ENCODE data around the gene RAB6B.

DNA sequence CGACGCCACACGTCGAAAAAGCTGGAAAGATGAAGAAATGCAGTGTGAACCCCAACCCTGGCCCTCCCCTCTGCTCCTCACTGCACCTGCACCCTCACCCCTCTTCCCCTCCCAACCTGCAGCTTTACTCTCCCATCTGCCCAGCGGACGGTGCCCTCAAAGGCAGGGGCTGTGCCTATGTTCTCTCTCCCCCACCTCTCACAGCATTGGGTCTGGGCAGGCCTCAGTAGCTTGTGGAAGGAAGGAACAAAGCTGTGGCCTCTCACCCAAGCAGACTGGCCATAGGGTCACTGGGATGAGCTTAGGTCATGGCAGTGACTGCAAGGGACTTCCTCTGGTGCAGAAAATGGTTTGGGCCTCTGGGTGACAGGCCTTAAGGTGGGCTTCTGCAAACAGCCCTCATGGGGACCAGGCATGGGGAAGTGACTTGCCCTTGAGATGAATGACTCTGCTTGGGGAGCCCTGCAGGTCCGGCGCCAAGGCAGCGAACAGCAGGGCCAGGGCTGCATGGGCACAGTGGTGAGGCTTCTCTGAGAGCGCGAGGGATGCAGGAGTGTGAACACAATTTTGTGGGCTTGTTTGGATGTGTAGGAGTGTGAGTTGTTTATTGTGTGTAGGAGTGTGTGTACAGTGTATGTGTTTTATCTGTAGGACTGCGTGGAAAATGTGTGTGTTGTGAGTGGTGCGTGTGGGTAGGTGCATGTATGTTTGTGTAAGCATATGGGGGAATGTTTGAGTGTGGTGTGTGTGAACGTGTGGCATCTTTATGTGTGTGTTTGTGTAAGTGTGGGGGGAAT is 60.9 kb downstream of the RAB6B start:
- TF ChIP-seq, protein P1, sequence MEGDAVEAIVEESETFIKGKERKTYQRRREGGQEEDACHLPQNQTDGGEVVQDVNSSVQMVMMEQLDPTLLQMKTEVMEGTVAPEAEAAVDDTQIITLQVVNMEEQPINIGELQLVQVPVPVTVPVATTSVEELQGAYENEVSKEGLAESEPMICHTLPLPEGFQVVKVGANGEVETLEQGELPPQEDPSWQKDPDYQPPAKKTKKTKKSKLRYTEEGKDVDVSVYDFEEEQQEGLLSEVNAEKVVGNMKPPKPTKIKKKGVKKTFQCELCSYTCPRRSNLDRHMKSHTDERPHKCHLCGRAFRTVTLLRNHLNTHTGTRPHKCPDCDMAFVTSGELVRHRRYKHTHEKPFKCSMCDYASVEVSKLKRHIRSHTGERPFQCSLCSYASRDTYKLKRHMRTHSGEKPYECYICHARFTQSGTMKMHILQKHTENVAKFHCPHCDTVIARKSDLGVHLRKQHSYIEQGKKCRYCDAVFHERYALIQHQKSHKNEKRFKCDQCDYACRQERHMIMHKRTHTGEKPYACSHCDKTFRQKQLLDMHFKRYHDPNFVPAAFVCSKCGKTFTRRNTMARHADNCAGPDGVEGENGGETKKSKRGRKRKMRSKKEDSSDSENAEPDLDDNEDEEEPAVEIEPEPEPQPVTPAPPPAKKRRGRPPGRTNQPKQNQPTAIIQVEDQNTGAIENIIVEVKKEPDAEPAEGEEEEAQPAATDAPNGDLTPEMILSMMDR (IDR thresholded peaks at IDR 0.05 in 2 of 3, conservative IDR thresholded peaks at IDR 0.05 in 1 of 3; ENCODE audit: borderline replicate concordance in 1 of 3, insufficient read depth in 1 of 3, low read depth in 2 of 3, low read length in 2 of 3): no peak
- TF ChIP-seq POLR2AphosphoS5 (IDR thresholded peaks at IDR 0.05; ENCODE audit: low read depth, low read length): no peak
- no peak for TF ChIP-seq EZH2 (IDR thresholded peaks at IDR 0.05)
- TF ChIP-seq POLR2A (IDR thresholded peaks at IDR 0.05; ENCODE audit: borderline replicate concordance, extremely low read depth, insufficient read depth, insufficient read length): no peak
- no peak for TF ChIP-seq SIN3A (IDR thresholded peaks at IDR 0.05; ENCODE audit: low read depth)
- no peak for TF ChIP-seq TCF7L2 (IDR thresholded peaks at IDR 0.05; ENCODE audit: borderline replicate concordance, extremely low read depth, insufficient read depth, insufficient read length)
- TF ChIP-seq RAD21 (IDR thresholded peaks at IDR 0.05; ENCODE audit: low read depth): no peak
- TF ChIP-seq EZH2phosphoT487 (IDR thresholded peaks at IDR 0.05; ENCODE audit: borderline replicate concordance): no peak
- TF ChIP-seq, protein P2, sequence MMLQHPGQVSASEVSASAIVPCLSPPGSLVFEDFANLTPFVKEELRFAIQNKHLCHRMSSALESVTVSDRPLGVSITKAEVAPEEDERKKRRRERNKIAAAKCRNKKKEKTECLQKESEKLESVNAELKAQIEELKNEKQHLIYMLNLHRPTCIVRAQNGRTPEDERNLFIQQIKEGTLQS (IDR thresholded peaks at IDR 0.05): no peak
- no peak for TF ChIP-seq YY1 (IDR thresholded peaks at IDR 0.05; ENCODE audit: extremely low read depth, insufficient replicate concordance, low read depth, low read length)
- TF ChIP-seq ZNF274 (IDR thresholded peaks at IDR 0.05; ENCODE audit: low read depth, low read length): no peak
- no peak for TF ChIP-seq JUND (IDR thresholded peaks at IDR 0.05)
- TF ChIP-seq, protein P3, sequence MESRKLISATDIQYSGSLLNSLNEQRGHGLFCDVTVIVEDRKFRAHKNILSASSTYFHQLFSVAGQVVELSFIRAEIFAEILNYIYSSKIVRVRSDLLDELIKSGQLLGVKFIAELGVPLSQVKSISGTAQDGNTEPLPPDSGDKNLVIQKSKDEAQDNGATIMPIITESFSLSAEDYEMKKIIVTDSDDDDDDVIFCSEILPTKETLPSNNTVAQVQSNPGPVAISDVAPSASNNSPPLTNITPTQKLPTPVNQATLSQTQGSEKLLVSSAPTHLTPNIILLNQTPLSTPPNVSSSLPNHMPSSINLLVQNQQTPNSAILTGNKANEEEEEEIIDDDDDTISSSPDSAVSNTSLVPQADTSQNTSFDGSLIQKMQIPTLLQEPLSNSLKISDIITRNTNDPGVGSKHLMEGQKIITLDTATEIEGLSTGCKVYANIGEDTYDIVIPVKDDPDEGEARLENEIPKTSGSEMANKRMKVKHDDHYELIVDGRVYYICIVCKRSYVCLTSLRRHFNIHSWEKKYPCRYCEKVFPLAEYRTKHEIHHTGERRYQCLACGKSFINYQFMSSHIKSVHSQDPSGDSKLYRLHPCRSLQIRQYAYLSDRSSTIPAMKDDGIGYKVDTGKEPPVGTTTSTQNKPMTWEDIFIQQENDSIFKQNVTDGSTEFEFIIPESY (IDR thresholded peaks at IDR 0.05; ENCODE audit: extremely low read depth, insufficient replicate concordance, low read length): no peak
- TF ChIP-seq MAX (IDR thresholded peaks at IDR 0.05): no peak

Measured in HCT116 (cell line).